GM12875 (cell line): ENCODE data around the gene PSMF1.

ENCODE experiments used
- H3K4me3 ChIP-seq: one replicate; pipeline ENCODE4 v1.5.1; 2011; ENCODE audit warnings: low read depth, low read length, control low read depth
- TF ChIP-seq, protein P1 (sequence below): IDR thresholded peaks from 2 replicates; pipeline ENCODE4 v1.5.1; 2011; ENCODE audit warnings: low read depth, mild to moderate bottlenecking, control low read depth, inconsistent platforms, low read length, moderate library complexity, borderline replicate concordance; ENCODE audit not compliant: insufficient read depth

The PSMF1 gene

GRCh38 chr20:1121429-1121828 is 3.0 kb downstream of the PSMF1 start:
- H3K4me3 ChIP-seq, result no peak overlapping the region
- TF ChIP-seq, protein P1, sequence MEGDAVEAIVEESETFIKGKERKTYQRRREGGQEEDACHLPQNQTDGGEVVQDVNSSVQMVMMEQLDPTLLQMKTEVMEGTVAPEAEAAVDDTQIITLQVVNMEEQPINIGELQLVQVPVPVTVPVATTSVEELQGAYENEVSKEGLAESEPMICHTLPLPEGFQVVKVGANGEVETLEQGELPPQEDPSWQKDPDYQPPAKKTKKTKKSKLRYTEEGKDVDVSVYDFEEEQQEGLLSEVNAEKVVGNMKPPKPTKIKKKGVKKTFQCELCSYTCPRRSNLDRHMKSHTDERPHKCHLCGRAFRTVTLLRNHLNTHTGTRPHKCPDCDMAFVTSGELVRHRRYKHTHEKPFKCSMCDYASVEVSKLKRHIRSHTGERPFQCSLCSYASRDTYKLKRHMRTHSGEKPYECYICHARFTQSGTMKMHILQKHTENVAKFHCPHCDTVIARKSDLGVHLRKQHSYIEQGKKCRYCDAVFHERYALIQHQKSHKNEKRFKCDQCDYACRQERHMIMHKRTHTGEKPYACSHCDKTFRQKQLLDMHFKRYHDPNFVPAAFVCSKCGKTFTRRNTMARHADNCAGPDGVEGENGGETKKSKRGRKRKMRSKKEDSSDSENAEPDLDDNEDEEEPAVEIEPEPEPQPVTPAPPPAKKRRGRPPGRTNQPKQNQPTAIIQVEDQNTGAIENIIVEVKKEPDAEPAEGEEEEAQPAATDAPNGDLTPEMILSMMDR, result no peak

DNA sequence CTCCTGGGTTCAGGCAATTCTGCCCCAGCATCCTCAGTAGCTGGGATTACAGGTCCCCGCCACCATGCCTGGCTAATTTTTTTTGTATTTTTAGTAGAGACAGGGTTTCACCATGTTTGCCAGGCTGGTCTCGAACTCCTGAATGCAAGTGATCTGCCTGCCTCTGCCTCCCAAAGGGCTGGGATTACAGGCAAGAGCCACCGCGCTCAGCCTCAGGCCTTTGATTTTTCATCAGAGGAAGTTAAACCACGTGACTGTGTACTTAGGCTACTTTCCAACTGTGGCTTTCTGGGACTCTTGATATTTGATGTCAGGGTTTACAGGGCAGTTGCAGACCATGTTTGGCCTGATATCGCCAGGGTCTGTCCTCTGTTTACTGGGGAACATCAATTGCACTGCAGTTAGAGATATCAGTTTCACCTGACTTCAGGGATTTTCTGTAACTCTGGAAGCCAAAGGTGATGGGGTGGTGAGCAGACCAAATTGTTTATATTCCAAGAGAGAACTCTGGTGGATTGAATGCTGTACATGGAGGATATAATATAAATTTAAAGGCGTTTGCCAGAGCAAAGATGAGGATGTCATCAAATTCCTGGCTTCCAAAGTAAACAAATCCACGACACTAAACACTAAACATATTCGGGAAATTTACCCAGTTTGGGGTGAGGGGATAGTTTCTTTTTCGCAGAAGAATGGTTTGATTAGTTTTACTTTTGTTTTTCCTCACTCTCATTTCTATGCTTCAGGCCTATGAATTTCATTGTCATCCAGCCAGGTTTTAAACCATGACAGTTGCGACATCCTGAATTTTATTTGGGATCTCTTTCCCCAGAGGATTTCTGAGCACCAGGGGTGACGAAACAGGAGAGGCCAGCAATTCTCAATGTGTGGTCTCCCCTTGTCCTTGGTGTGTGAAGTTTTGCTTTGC is 4.2 kb downstream of the PSMF1 start:
- no peak overlapping the region for H3K4me3 ChIP-seq
- TF ChIP-seq, protein P1, result no peak

- TF ChIP-seq, protein P1, result no peak
- no peak overlapping the region for H3K4me3 ChIP-seq
These were observed 5.3 kb downstream of the PSMF1 start for GRCh38 chr20:1123666-1124065.

DNA sequence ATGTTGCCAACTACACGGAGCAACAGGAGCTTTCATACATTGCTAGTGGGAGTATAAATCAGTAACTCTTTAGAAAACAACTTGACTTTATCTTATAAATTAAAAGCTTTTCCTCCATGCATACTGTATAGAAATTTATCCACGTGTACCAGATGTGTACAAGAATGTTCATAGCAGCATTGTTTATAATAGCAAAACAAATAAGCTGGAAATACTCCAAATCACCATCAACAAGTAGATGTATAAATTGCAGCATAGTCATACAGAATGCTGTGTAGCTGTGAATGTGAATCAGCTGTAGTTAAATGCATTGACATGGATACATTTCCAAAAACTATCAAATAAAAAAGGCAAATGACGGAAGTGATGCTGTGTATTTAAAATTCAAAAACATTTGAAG is 6.0 kb downstream of the PSMF1 start:
- no peak overlapping the region for H3K4me3 ChIP-seq
- TF ChIP-seq, protein P1, result no peak

GRCh38 chr20:1125277-1125676 is 6.9 kb downstream of the PSMF1 start:
- no peak overlapping the region for H3K4me3 ChIP-seq
- TF ChIP-seq, protein P1, result no peak

DNA sequence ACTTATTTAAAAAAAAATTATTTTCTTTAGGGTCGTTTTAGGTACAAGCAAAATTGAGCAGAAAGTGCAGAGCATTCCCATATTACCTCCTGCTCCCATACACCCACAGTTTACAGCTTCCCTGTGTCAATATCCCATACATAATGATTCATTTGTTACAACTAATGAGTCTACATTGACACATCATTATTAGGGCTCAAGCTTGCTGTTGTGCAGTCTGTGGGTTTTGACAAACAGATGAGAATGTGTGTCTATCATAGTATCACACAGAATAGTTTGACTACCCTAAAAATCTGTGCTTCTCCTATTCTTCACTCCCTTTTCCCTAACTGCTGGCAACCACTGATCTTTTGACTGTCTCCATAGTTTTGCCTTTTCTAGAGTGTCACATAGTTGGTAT is 9.4 kb downstream of the PSMF1 start:
- TF ChIP-seq, protein P1, result no peak
- no peak overlapping the region for H3K4me3 ChIP-seq
